CD14-positive monocyte (primary cell): ENCODE data around the gene GBGT1. TPM values are rescaled to one million over a fixed set of nuclear protein-coding genes. Genes with fewer than 3 reads are reported as not detected.

Experiments used
- DNase-seq, 3 donors: peaks; one replicate each; pipeline ENCODE4 v3.0.0-alpha.2; 2011 to 2022
- H2AFZ ChIP-seq: 2 replicates; pipeline ENCODE4 v1.6.0; 2012; ENCODE audit warnings: mild to moderate bottlenecking, low read depth, low read length, inconsistent platforms; ENCODE audit not compliant: insufficient read depth, poor library complexity, severe bottlenecking
- H3K27ac ChIP-seq, 2 donors: 1 replicate in 1 of 2; 2 replicates in 1 of 2; pipeline ENCODE4 v1.5.1; 2012 to 2013; ENCODE audit warnings: low read length in 2 of 2, control low read depth in 1 of 2, inconsistent platforms in 1 of 2, low read depth in 1 of 2, mild to moderate bottlenecking in 1 of 2
- H3K27me3 ChIP-seq, 2 donors: one replicate each; pipeline versions ENCODE4 v1.6.0 to v1.6.1; 2011 to 2013; ENCODE audit warnings: low read length in 2 of 2; ENCODE audit not compliant: control insufficient read depth in 2 of 2, insufficient read depth in 2 of 2
- H3K36me3 ChIP-seq, 2 donors: replicated peaks in 1 of 2; 1 replicate in 1 of 2; 2 replicates in 1 of 2; pipeline versions ENCODE4 v1.5.1 to v1.6.1; 2012 to 2013; ENCODE audit warnings: low read length in 2 of 2, control low read depth in 1 of 2, inconsistent platforms in 1 of 2, mild to moderate bottlenecking in 1 of 2; ENCODE audit not compliant: insufficient read depth in 2 of 2, control insufficient read depth in 1 of 2
- H3K4me1 ChIP-seq, 2 donors: 1 replicate in 1 of 2; 2 replicates in 1 of 2; pipeline versions ENCODE4 v1.5.1 to v1.6.1; 2012 to 2013; ENCODE audit warnings: low read length in 2 of 2, control low read depth in 1 of 2, inconsistent platforms in 1 of 2, mild to moderate bottlenecking in 1 of 2, moderate library complexity in 1 of 2; ENCODE audit not compliant: insufficient read depth in 2 of 2, control insufficient read depth in 1 of 2
- H3K4me2 ChIP-seq: replicated peaks from 2 replicates; pipeline ENCODE3; 2012; ENCODE audit warnings: low read length, moderate library complexity, mild to moderate bottlenecking; ENCODE audit not compliant: poor library complexity, severe bottlenecking; ENCODE audit errors: extremely low read depth
- H3K4me3 ChIP-seq, 3 experiments: fragments of 200-600 bp in 1 of 3; sonication (generic) in 1 of 3; replicated peaks in 1 of 3; 1 replicate in 2 of 3; 2 replicates in 1 of 3; pipeline ENCODE4 v1.5.1; 2011 to 2013; ENCODE audit warnings: low read length in 3 of 3, mild to moderate bottlenecking in 3 of 3, control low read depth in 2 of 3, low read depth in 2 of 3, inconsistent platforms in 1 of 3, moderate library complexity in 1 of 3
- H3K79me2 ChIP-seq: 2 replicates; pipeline ENCODE4 v1.6.0; 2012; ENCODE audit warnings: mild to moderate bottlenecking, control low read depth, inconsistent platforms, low read length, moderate library complexity; ENCODE audit not compliant: insufficient read depth
- H3K9ac ChIP-seq: 2 replicates; pipeline ENCODE4 v1.6.0; 2017; ENCODE audit warnings: low read length, mild to moderate bottlenecking; ENCODE audit not compliant: insufficient read depth, poor library complexity, severe bottlenecking
- H3K9me3 ChIP-seq, 2 donors: replicated peaks in 1 of 2; 1 replicate in 1 of 2; 2 replicates in 1 of 2; pipeline versions ENCODE4 v1.5.1 to v1.6.1; 2012 to 2013; ENCODE audit warnings: low read length in 2 of 2, control low read depth in 1 of 2; ENCODE audit not compliant: control insufficient read depth in 1 of 2, insufficient read depth in 1 of 2
- H4K20me1 ChIP-seq: 2 replicates; pipeline ENCODE4 v1.6.0; 2012; ENCODE audit warnings: mild to moderate bottlenecking, low read length, control low read depth, moderate library complexity; ENCODE audit not compliant: insufficient read depth
- H3K27ac Mint-ChIP-seq, 7 donors: one replicate each; pipeline ENCODE4 v1.8.0; 2020; ENCODE audit warnings: mild to moderate bottlenecking in 7 of 7, mixed read lengths in 7 of 7, moderate library complexity in 6 of 7, inconsistent platforms in 2 of 7
- H3K27me3 Mint-ChIP-seq, 3 donors: one replicate each; pipeline ENCODE4 v1.8.0; 2021 to 2022; ENCODE audit warnings: low read depth in 3 of 3, mild to moderate bottlenecking in 3 of 3, mixed read lengths in 3 of 3, moderate library complexity in 3 of 3, inconsistent platforms in 1 of 3
- H3K36me3 Mint-ChIP-seq, 2 donors: one replicate each; pipeline ENCODE4 v1.8.0; 2020; ENCODE audit warnings: mixed read lengths in 2 of 2, inconsistent platforms in 1 of 2, mild to moderate bottlenecking in 1 of 2
- H3K4me1 Mint-ChIP-seq: one replicate; pipeline ENCODE4 v1.8.0; 2020; ENCODE audit warnings: mild to moderate bottlenecking, mixed read lengths
- H3K4me3 Mint-ChIP-seq, 2 donors: one replicate each; pipeline ENCODE4 v1.8.0; 2020; ENCODE audit warnings: mild to moderate bottlenecking in 2 of 2, mixed read lengths in 2 of 2, moderate library complexity in 1 of 2
- H3K9me3 Mint-ChIP-seq, 7 donors: one replicate each; pipeline ENCODE4 v1.8.0; 2020 to 2022; ENCODE audit warnings: mixed read lengths in 7 of 7, mild to moderate bottlenecking in 6 of 7, moderate library complexity in 6 of 7, inconsistent platforms in 2 of 7
- CTCF ChIP-seq: fragments of 200-600 bp; IDR thresholded peaks from one replicate; pipeline ENCODE4 v1.8.0; 2022; ENCODE audit warnings: antibody characterized with exemption, mild to moderate bottlenecking
- WGBS: methylation state at CpG from one replicate; pipeline ENCODE4 v1.1.5; 2013; ENCODE audit warnings: missing lambda C conversion rate; ENCODE audit not compliant: insufficient coverage; 5-methylcytosine and 5-hydroxymethylcytosine counted together
- intact Hi-C, 2 donors: fragments of 100-400 bp; cut with micrococcal nuclease; formaldehyde crosslinking; loops; one replicate each; pipeline versions ENCODE4 v1.15.0 to v1.15.1; 2023
- polyA plus RNA-seq, 3 donors: library from polyadenylated mRNA; depleted of rRNA in 1 of 3; unstranded in 2 of 3; stranded (reverse) in 1 of 3; fragments of 300-500 nt in 2 of 3; fragments of >200 nt in 1 of 3; fragmentation: Illumina TruSeq in 2 of 3; gene quantifications; 1 replicate in 2 of 3; 2 replicates in 1 of 3; pipeline ENCODE4 v1.2.3, GENCODE V29; 2012 to 2021

Gene GBGT1
- polyA plus RNA-seq, 3 donors: 7.1 to 40.1 (median 8.0) TPM

DNA sequence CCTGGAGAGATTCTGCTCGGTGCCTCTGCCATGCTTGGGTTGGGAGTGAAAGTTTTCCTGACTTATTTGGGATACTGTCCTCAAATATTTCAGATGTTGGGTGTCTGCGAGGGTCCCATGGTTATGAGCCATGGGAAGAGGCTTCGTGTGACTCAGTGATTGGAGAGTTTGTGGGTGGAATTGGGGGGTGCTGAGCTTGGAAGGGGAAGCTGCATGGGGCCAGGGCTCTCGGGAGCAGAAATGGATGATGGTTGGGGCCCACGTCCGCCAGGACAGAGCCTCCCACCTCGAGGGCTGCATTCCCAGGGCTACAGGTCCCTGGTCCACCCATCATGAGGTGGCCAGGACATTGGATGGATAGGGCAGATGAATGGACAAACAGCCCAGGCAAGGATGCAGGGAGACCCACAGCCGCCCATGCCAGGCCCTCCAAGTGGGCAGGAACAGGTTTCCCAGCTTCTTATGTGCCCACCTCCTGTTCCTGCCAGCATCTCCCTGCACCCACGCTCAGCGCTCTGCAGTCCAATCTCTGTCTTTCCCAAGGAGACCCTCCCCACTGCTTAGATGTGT lies 39.9 kb upstream of the GBGT1 start:
- H3K9ac ChIP-seq: no peak overlapping the region
- no peaks in the 10 kb centered on the region for H3K36me3 ChIP-seq
- no peaks in the 10 kb centered on the region for H3K4me1 ChIP-seq
- H3K9me3 ChIP-seq: no peaks in the 10 kb centered on the region
- no peaks in the 10 kb centered on the region for H3K79me2 ChIP-seq
- DNase-seq: no peak
- peaks cover 11 to 19% (median 15%) of the 10 kb centered on the region in 3 donors for H3K27me3 Mint-ChIP-seq
- intact Hi-C loops: no loop called here
- H3K27ac Mint-ChIP-seq: no peak overlapping the region
- peaks cover 10% of the 10 kb centered on the region for H3K4me1 Mint-ChIP-seq
- H4K20me1 ChIP-seq: no peaks in the 10 kb centered on the region
- H2AFZ ChIP-seq: no peak overlapping the region
- H3K9me3 Mint-ChIP-seq: peaks cover 0 to 11% (median 5%) of the 10 kb centered on the region in 7 donors
- no peak overlapping the region for H3K27ac ChIP-seq
- WGBS: 83% methylated on average over 8 of the region's 10 CpGs
- no peak overlapping the region for H3K4me2 ChIP-seq
- TF ChIP-seq CTCF: no peak
- no peak overlapping the region for H3K4me3 ChIP-seq
- no peaks in the 10 kb centered on the region for H3K27me3 ChIP-seq
- H3K36me3 Mint-ChIP-seq: no peaks in the 10 kb centered on the region
- H3K4me3 Mint-ChIP-seq: no peak overlapping the region

- Histone ChIP-seq H3K4me3 (no peak overlapping the region), H3K4me1 (no peaks in the 10 kb centered on the region), H3K4me2 (no peak overlapping the region), H4K20me1 (no peaks in the 10 kb centered on the region), H3K9me3 (no peaks in the 10 kb centered on the region), H3K9ac (no peak overlapping the region), H3K36me3 (no peaks in the 10 kb centered on the region), H3K79me2 (no peaks in the 10 kb centered on the region), H3K27ac (no peak overlapping the region), H2AFZ (no peak overlapping the region), H3K27me3 (no peaks in the 10 kb centered on the region)
- WGBS: 97% methylated on average over 7 of the region's 14 CpGs
- H3K9me3 Mint-ChIP-seq: peaks cover 0 to 11% (median 5%) of the 10 kb centered on the region in 7 donors
- no peak overlapping the region for H3K4me3 Mint-ChIP-seq
- H3K27me3 Mint-ChIP-seq: peaks cover 11 to 19% (median 15%) of the 10 kb centered on the region in 3 donors
- DNase-seq: no peak
- no peak for TF ChIP-seq CTCF
- no peaks in the 10 kb centered on the region for H3K36me3 Mint-ChIP-seq
- intact Hi-C loops: no loop called here
- H3K4me1 Mint-ChIP-seq: peaks cover 10% of the 10 kb centered on the region
- H3K27ac Mint-ChIP-seq: no peak overlapping the region
These were observed 39.2 kb upstream of the GBGT1 start for GRCh38 chr9:133202688-133203453.
